HepG2 (cell line): ENCODE measurements around the gene ZNF844. TPM values are rescaled to one million over a fixed set of nuclear protein-coding genes. Genes with fewer than 3 reads are reported as not detected.

ENCODE experiments used
- HHEX ChIP-seq: IDR thresholded peaks from 2 replicates; pipeline ENCODE4 v1.6.1; 2016; ENCODE audit warnings: control low read depth
- KLF13 ChIP-seq: sonication (generic); formaldehyde crosslinking; IDR thresholded peaks from 2 replicates; pipeline ENCODE4 v1.4.0; 2020; ENCODE audit warnings: mild to moderate bottlenecking, missing genetic modification reagents
- PAWR ChIP-seq: sonication (generic); formaldehyde crosslinking; IDR thresholded peaks from 2 replicates; pipeline ENCODE4 v1.4.0; 2020; ENCODE audit warnings: missing genetic modification reagents, mild to moderate bottlenecking, borderline replicate concordance
- SAP130 ChIP-seq: IDR thresholded peaks from 2 replicates; pipeline ENCODE4 v1.6.1; 2016; ENCODE audit warnings: low read depth
- U2AF2 ChIP-seq: fragments of 200-400 bp; formaldehyde crosslinking; IDR thresholded peaks from 2 replicates; pipeline ENCODE4 v1.6.1; 2017; ENCODE audit warnings: low read depth, mild to moderate bottlenecking, low read length
- ZNF160 ChIP-seq: sonication (generic); formaldehyde crosslinking; IDR thresholded peaks from 2 replicates; pipeline ENCODE4 v1.8.0; 2022; ENCODE audit warnings: mild to moderate bottlenecking, inconsistent platforms, missing genetic modification reagents
- ZNF382 ChIP-seq: sonication (generic); formaldehyde crosslinking; IDR thresholded peaks from 2 replicates; pipeline ENCODE4 v1.5.0; 2020; ENCODE audit warnings: missing genetic modification reagents, mild to moderate bottlenecking, borderline replicate concordance
- ZNF792 ChIP-seq: IDR thresholded peaks from 2 replicates; pipeline ENCODE4 v1.6.1; 2016
- polyA plus RNA-seq, 8 experiments: library from polyadenylated mRNA; depleted of rRNA in 3 of 8; stranded (reverse) in 7 of 8; unstranded in 1 of 8; fragments of >200 nt; fragmentation: Illumina TruSeq in 4 of 8; extraction: Trizol in 4 of 8; gene quantifications; 2 replicates each; pipeline versions ENCODE4 v1.2.1 to v1.2.3, GENCODE V29; 2011 to 2016; ENCODE audit warnings: low read depth in 4 of 8, missing spikeins in 1 of 8, mixed read lengths in 1 of 8; ENCODE audit not compliant: insufficient read depth in 1 of 8
- total RNA-seq, 5 experiments: library from RNA; depleted of rRNA; stranded (reverse); fragments of >200 nt; fragmentation: Illumina TruSeq; extraction: Trizol; gene quantifications; 2 replicates each; pipeline ENCODE4 v1.2.3, GENCODE V29; 2016; ENCODE audit warnings: low read depth in 1 of 5
- TF ChIP-seq, protein P1 (sequence below): sonication (generic); formaldehyde crosslinking; IDR thresholded peaks from 2 replicates; pipeline ENCODE4 v1.9.0; 2021; ENCODE audit warnings: missing genetic modification reagents, mild to moderate bottlenecking, borderline replicate concordance
- TF ChIP-seq, protein P2 (sequence below): sonication (generic); formaldehyde crosslinking; IDR thresholded peaks from 2 replicates; pipeline ENCODE4 v1.4.0; 2020; ENCODE audit warnings: missing genetic modification reagents
- TF ChIP-seq, protein P3 (sequence below): sonication (generic); formaldehyde crosslinking; IDR thresholded peaks from 2 replicates; pipeline ENCODE4 v1.4.0; 2020; ENCODE audit warnings: missing genetic modification reagents, borderline replicate concordance
- TF ChIP-seq, protein P4 (sequence below): sonication (generic); formaldehyde crosslinking; IDR thresholded peaks from 2 replicates; pipeline ENCODE4 v1.4.0; 2020; ENCODE audit warnings: mild to moderate bottlenecking, missing genetic modification reagents
- TF ChIP-seq, protein P5 (sequence below): IDR thresholded peaks from 2 replicates; pipeline ENCODE4 v1.6.1; 2016; ENCODE audit warnings: low read depth, borderline replicate concordance
- TF ChIP-seq, protein P6 (sequence below): sonication (generic); formaldehyde crosslinking; IDR thresholded peaks from 2 replicates; pipeline ENCODE4 v1.4.0; 2020; ENCODE audit warnings: missing genetic modification reagents
- TF ChIP-seq, protein P7 (sequence below): IDR thresholded peaks from 2 replicates; pipeline ENCODE4 v1.6.1; 2012; ENCODE audit warnings: inconsistent platforms

The ZNF844 gene
- total and polyA plus RNA-seq, 2 of the 13 experiments (the other 11 are each of a cell fraction or from before 2014, with no cell fraction given): 1.0 to 3.2 TPM

DNA sequence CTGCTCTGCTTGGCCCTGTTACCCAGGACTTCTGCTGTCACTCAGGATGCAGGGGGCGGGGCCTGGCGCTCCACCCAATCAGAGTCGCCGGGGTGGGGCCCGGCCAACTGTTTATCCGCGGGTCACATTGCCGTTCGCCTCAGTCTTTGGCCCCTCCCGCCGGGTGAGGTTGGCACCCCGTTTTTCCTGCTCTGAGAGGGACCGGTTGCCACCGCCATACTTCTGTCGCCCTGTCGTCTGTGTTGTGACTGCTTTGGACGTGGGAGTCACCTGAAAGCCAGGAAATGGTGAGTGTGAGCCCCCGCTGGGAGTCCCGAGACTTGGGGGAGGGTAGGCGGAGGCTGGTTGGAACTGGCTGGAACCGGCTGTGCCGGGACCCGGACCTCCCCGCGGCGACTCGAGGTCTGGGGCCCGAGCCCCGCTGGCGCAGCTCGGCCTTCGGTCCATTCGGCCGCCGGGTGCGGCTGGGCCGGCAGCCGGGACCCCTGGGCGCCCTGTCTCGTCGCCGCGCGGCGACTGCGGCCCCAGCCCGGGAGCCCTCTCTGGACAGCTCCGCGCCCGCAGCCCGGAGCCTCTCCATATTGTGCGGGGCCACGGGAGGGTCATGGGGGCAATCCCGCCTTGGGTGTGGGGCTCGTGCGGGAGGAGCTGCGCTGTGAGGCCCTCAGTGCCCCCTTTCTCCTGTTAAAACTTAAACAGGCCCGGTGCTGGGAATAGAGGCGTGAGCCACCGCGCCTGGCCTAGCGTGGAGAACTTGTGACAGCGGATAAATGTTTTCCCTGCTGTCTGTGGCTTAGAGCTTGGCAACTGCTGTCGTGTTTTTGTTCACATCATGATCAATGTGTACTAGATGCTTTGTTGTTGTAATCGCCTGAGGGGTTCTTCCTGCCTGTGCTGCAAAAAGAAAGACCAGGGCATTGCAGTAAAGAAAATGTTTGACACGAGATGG is at the start of gene ZNF844 (continued):
- no peak for TF ChIP-seq PAWR
- TF ChIP-seq, protein P1, sequence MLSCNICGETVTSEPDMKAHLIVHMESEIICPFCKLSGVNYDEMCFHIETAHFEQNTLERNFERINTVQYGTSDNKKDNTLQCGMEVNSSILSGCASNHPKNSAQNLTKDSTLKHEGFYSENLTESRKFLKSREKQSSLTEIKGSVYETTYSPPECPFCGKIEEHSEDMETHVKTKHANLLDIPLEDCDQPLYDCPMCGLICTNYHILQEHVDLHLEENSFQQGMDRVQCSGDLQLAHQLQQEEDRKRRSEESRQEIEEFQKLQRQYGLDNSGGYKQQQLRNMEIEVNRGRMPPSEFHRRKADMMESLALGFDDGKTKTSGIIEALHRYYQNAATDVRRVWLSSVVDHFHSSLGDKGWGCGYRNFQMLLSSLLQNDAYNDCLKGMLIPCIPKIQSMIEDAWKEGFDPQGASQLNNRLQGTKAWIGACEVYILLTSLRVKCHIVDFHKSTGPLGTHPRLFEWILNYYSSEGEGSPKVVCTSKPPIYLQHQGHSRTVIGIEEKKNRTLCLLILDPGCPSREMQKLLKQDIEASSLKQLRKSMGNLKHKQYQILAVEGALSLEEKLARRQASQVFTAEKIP (CRISPR knock-in tag): no peak
- TF ChIP-seq HHEX (CRISPR knock-in tag): no peak
- TF ChIP-seq ZNF160 (CRISPR knock-in tag): no peak
- TF ChIP-seq KLF13 (CRISPR knock-in tag): no peak
- peak; percentile 82 for TF ChIP-seq SAP130 (CRISPR knock-in tag)
- TF ChIP-seq, protein P2, sequence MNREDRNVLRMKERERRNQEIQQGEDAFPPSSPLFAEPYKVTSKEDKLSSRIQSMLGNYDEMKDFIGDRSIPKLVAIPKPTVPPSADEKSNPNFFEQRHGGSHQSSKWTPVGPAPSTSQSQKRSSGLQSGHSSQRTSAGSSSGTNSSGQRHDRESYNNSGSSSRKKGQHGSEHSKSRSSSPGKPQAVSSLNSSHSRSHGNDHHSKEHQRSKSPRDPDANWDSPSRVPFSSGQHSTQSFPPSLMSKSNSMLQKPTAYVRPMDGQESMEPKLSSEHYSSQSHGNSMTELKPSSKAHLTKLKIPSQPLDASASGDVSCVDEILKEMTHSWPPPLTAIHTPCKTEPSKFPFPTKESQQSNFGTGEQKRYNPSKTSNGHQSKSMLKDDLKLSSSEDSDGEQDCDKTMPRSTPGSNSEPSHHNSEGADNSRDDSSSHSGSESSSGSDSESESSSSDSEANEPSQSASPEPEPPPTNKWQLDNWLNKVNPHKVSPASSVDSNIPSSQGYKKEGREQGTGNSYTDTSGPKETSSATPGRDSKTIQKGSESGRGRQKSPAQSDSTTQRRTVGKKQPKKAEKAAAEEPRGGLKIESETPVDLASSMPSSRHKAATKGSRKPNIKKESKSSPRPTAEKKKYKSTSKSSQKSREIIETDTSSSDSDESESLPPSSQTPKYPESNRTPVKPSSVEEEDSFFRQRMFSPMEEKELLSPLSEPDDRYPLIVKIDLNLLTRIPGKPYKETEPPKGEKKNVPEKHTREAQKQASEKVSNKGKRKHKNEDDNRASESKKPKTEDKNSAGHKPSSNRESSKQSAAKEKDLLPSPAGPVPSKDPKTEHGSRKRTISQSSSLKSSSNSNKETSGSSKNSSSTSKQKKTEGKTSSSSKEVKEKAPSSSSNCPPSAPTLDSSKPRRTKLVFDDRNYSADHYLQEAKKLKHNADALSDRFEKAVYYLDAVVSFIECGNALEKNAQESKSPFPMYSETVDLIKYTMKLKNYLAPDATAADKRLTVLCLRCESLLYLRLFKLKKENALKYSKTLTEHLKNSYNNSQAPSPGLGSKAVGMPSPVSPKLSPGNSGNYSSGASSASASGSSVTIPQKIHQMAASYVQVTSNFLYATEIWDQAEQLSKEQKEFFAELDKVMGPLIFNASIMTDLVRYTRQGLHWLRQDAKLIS (CRISPR knock-in tag): no peak
- no peak for TF ChIP-seq U2AF2
- TF ChIP-seq, protein P3, sequence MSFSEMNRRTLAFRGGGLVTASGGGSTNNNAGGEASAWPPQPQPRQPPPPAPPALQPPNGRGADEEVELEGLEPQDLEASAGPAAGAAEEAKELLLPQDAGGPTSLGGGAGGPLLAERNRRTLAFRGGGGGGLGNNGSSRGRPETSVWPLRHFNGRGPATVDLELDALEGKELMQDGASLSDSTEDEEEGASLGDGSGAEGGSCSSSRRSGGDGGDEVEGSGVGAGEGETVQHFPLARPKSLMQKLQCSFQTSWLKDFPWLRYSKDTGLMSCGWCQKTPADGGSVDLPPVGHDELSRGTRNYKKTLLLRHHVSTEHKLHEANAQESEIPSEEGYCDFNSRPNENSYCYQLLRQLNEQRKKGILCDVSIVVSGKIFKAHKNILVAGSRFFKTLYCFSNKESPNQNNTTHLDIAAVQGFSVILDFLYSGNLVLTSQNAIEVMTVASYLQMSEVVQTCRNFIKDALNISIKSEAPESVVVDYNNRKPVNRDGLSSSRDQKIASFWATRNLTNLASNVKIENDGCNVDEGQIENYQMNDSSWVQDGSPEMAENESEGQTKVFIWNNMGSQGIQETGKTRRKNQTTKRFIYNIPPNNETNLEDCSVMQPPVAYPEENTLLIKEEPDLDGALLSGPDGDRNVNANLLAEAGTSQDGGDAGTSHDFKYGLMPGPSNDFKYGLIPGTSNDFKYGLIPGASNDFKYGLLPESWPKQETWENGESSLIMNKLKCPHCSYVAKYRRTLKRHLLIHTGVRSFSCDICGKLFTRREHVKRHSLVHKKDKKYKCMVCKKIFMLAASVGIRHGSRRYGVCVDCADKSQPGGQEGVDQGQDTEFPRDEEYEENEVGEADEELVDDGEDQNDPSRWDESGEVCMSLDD (CRISPR knock-in tag): peak; percentile 34; the same call in 1 of the 2 replicates
- TF ChIP-seq ZNF792: no peak
- TF ChIP-seq, protein P4, sequence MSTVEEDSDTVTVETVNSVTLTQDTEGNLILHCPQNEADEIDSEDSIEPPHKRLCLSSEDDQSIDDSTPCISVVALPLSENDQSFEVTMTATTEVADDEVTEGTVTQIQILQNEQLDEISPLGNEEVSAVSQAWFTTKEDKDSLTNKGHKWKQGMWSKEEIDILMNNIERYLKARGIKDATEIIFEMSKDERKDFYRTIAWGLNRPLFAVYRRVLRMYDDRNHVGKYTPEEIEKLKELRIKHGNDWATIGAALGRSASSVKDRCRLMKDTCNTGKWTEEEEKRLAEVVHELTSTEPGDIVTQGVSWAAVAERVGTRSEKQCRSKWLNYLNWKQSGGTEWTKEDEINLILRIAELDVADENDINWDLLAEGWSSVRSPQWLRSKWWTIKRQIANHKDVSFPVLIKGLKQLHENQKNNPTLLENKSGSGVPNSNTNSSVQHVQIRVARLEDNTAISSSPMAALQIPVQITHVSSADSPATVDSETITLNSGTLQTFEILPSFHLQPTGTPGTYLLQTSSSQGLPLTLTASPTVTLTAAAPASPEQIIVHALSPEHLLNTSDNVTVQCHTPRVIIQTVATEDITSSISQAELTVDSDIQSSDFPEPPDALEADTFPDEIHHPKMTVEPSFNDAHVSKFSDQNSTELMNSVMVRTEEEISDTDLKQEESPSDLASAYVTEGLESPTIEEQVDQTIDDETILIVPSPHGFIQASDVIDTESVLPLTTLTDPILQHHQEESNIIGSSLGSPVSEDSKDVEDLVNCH (CRISPR knock-in tag): no peak
- no peak for TF ChIP-seq ZNF382 (CRISPR knock-in tag)
- TF ChIP-seq, protein P5, sequence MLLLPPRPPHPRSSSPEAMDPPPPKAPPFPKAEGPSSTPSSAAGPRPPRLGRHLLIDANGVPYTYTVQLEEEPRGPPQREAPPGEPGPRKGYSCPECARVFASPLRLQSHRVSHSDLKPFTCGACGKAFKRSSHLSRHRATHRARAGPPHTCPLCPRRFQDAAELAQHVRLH (CRISPR knock-in tag): no peak
- TF ChIP-seq, protein P6, sequence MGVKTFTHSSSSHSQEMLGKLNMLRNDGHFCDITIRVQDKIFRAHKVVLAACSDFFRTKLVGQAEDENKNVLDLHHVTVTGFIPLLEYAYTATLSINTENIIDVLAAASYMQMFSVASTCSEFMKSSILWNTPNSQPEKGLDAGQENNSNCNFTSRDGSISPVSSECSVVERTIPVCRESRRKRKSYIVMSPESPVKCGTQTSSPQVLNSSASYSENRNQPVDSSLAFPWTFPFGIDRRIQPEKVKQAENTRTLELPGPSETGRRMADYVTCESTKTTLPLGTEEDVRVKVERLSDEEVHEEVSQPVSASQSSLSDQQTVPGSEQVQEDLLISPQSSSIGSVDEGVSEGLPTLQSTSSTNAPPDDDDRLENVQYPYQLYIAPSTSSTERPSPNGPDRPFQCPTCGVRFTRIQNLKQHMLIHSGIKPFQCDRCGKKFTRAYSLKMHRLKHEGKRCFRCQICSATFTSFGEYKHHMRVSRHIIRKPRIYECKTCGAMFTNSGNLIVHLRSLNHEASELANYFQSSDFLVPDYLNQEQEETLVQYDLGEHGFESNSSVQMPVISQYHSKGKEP (CRISPR knock-in tag): no peak
- TF ChIP-seq, protein P7, sequence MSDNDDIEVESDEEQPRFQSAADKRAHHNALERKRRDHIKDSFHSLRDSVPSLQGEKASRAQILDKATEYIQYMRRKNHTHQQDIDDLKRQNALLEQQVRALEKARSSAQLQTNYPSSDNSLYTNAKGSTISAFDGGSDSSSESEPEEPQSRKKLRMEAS: no peak
